Embryonic facial prominence (tissue), 1 donor: ENCODE measurements around the gene PAX5.

Source experiments
- DNase-seq: peaks from one replicate; pipeline ENCODE4 v3.0.0-alpha.2; 2016; ENCODE audit errors: extremely low spot score

Gene PAX5

DNA sequence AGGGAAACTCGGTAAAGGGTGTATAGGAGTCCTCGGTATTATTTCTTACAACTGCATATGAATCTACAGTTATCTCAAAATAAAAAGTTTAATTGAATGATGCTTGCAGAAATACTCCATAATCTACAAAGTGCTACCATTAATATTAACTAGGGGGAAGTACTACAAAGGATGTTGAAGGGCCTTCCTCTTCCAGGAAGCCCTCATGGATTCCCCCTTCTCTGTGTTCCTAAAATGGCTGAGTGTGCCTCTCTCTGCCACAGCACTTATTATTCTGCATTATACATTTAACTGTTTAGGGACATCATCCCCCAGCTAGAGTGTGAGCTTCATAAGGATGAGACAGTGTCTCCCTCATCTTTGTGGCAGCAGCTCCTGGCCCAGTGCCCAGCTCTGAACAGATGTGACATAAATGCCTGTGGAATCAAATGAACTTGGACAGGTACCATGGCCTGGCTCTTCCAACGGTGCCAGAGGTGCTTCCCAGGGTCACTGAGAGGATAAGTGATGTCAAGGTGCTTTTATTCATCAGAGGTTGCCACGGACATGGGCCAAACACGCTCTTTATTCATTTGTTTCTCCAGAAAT is 99.5 kb downstream of the PAX5 start:
- DNase-seq, result no peak

DNA sequence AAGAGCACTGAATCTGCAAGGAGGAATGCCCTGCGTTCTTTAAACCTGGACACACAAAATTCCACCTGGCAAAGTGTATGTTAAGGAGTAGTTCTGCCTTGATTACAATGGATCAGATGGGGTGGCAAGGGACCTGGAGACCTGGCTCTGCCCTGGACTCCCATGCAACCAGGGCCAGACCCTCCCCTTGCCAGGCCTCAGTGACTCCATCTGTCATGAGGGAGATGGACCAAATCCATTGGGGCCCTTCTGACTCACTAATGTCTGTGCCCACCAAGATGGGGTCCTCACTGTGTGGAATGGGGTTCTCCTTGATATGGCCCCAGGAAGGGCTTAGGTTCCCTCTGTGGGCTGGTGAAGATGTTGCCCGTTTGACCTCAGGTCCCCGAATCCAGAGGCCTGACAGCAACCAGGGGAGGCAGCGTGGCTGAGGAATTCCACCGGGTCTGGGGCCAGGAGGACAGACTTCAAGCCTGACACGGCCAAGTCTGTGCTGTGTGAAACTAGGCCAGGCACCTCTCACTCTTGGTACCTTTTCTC is 100.3 kb downstream of the PAX5 start:
- DNase-seq, result no peak

DNA sequence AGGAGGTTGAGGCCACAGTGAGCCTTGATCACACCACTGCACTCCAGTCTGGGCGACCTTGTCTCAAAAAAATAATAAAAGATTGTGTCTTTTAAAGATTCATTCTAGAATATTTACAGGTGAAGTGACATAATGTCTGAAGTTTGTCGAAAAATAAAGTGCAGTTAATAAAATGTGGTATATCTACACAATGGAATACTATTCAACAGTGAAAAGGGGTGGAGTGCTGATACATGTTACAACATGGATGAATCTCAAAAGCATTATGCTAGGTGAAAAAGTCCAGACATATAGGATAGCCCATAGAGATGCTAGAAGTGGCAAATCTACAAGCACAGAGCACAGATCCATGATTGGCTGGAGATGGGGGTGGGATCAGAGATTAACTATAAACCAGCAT is 101.9 kb downstream of the PAX5 start:
- DNase-seq, result no peak

DNA sequence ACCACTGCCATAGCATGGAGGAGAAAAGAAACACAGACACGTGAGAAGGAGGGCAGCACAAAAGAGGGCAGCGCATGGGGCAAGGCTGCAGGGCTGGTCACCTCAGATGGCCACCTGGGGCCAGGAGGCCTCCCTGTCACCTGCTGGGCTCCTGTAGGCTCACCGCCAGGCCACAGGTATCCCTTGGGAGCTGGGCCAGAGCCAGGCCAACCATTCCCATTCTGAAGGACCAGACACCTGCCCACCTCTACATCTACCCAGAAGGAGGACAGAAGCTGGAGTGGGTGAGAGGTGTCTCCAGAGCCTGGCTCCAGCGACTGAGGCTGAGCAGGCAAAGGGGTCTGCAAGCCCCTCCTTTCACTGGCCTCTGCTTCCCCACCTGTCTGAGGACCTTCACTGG is 103.1 kb downstream of the PAX5 start:
- DNase-seq, result no peak

DNA sequence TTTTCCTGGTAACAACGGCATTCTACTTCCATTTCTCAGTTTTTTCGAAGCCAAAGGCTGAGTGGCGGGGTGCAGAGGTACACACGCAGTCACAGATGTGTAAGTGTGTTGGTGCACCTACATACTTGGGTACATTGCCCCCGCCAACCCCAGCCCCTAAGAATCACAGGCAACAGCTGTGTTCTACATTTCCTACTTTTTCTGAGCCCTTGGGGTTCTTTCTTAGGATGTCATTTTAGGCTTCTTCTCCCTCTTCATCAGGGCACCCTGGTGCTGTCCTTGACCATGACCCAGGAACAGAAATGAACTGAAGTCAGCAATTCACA is 104.8 kb downstream of the PAX5 start:
- no peak for DNase-seq

DNA sequence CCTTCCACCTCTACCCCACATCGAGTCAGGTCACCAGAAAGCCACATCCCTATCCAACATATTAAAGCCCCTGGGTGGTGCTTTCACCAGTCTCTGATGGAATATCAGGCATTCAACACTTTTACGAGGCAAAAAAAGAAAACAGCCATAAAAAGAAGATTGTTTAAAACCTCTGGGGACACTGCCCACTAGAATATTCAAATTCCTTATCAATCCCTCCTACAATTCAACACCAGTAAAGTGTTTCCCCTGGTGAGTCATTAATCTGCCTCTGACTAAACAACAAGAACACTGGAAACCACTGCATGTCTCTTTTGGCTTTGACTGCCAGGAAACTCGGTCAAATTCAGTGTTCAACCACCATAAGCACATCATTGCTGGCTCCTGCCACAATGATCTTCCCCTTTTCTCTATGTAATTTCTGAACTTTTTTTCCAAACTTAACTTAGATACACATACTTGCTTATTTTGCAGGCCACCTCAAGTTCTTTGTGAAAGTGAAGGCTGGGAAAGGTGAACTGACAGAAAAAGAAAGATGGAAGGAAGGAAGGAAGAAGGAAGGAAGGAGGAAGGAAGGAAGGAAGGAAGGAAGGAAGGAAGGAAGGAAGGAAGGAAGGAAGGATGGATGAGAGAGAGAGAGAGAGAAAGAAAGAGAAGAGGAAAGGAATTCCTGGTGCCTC is 105.3 kb downstream of the PAX5 start:
- DNase-seq, result no peak

DNA sequence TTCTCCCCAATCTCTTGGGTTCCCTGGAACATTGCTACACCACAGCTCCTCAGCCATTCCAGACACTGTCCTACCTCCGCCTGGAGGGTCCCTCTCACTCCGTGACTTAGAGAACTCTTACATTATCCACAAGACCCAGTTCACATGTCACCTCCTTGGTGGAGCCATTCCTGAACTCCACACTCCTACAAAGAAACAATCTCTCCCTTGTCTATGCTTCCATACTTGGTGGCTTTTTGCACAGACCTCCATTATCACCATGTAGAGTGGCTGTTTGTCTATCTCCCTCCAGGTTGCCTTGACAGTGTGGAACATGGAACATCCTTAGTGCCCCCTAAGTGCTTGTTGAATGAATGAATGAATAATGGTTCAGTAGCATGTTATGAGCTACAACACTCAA is 105.9 kb downstream of the PAX5 start:
- no peak for DNase-seq

DNA sequence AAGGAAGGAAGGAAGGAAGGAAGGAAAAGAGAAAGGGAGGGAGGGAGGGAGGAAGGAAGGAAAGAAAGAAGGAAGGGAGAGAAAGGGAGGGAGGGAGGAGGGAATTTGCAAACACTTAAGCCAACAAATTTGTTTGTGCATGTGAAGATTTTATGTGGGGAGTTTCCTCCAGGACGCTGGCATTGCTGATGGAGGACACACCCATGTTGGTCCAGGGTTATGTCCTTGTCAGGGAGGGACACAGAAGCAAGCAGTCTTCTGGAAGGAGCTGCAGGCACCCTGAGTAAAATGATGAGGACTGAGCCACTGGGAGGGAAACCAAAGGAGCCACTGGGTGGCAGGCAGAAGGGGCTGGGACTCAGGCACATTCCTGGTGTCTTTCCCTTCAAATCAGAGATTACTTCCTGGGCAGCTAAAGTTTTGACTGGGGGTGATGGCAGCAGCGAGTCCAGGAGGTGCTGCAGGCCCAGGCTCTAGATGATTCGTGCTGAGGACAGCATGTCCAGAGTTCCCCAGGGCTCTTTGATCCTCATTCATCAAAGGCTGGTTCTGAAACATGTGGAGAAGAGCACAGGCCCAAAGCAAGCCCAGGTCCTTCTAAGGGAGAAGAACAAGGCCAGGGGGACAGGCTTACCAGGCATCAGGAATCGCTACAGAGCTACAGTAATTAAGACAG is 109.2 kb downstream of the PAX5 start:
- DNase-seq, result no peak

DNA sequence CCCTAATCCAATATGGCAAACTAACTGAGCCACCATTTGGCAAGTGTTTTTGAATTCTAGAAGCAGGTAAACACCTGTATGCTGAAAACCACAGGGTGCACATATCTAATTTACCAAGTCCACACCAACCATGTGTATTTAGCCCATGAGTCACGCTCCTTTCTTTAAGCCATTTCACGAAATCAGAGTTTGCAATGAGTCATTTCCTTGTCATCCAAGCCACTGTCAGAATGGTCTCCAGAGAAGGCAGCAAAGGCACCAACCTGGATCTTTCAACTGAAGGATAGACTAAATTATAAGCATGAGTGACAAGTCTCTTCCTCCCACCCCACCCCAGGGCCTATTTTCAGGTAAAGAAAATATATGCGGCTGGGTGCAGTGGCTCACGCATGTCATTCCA is 110.0 kb downstream of the PAX5 start:
- DNase-seq, result no peak

DNA sequence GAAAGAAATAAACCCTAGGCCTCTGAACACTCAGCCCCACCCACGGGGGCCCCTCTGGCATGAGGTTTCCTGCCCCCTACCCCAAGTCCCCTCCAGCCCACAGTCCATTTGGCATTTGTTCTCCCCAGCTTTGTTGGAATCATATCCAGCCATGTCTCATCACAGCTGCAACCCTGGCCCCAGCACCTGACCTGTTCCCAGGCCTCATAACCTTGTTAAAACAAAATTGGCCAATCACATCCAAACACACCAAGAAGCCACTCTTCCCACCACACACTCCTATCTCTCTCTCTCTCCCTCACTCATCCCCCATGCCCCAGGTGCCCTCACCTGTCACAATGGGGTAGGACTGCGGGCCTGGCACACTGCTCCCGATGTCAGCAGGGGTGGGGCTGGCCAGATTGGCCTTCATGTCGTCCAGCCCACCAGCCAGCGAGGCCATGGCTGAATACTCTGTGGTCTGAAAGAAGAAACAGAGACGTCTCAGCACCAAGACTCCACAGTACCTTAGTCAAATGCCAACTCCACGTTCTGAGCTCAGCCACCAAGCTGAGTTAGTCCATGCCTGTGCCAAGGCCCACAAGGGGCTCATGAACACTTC is 110.9 kb downstream of the PAX5 start:
- no peak for DNase-seq

DNA sequence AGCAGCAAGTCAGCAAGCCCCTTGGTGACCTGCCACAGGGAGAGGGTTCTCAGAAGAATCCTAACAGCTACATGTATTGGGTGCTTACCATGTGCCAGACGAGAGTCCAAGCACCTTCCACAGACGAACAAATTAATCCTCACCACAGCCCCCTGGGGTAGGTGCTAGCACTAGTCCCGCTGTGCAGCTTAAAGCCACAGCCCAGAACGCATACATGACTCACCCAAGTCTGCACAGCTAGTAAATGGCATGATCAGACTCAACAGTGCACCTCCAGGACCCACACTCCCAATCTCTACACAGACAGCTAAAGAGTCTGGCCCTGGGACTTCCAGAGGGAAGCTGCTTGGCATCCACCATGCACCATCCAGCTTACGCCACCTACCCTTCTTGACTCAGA is 111.5 kb downstream of the PAX5 start:
- no peak for DNase-seq

DNA sequence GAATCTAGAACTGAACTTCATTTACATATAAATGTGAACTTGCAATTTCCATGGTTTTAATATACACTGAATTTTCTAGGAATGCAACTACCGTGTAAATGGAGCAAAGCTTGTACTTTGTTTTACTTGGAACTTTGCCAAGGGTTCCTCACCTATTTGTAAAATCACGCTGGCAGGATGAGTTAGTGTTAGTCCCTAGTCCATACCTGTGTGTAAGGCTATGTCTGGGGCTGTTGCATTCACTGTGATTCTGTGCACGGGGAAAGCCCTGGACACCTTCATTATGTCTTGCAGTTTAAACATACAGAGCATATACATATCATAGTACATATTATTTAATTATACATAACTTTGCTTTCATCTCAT is 119.9 kb downstream of the PAX5 start:
- no peak for DNase-seq

DNA sequence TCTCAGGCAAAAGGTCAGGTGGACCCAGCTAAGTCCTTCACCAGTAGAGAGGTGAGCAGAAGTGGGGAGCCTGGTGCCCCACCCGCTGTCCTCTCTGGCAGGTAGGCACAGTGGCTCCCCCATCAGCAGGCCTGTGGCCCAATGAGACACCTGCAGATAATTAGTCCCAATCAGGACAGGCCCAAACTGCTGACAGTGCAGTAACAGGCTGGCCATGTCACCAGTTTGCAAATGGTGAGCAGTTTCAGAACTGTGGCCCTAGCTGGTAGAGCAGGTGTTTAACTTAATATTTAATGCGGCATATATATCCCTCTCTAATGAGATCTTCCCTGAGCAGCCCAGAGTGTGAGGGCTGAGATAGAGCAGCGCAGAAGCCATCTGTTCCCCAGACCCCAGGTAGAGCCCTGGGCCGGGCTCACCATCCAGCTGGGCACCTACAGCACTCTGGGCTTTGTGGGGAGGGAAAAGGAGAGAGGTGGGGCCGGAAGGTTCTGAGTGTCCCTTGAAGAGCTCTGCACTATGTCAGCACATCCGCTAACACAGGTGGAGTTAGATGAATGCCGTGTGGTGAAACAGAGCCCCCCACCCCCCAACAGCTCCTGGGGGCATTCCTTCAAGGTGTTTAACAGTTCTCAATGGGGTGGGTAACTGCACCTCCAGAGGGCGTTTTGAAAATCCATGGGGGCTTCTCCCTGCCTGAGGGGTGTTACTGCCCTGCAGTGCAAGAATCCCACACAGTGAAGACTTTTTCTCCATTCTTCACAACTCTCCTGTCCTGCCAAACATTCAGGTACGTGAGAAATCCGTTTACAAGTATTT is 120.5 kb downstream of the PAX5 start:
- no peak for DNase-seq

DNA sequence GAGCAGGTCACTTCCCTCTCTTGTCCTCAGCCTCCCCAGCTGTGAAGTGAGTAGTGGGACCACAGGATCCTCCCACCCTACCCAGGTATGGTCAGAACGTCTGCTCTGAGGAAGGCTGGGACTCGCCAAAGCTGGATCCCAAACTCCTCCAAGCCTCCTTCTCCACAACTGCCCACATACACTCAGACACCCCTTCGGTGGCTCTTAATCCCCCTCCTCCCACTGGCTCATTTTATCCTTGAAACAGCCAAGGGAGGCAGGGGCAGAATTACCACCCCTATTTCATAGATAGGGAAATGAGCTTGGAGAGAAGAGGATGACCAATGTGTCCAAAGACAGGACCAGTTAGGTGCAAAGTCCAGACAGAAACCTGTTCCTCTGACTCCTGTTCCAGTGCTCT is 121.4 kb downstream of the PAX5 start:
- no peak for DNase-seq

DNA sequence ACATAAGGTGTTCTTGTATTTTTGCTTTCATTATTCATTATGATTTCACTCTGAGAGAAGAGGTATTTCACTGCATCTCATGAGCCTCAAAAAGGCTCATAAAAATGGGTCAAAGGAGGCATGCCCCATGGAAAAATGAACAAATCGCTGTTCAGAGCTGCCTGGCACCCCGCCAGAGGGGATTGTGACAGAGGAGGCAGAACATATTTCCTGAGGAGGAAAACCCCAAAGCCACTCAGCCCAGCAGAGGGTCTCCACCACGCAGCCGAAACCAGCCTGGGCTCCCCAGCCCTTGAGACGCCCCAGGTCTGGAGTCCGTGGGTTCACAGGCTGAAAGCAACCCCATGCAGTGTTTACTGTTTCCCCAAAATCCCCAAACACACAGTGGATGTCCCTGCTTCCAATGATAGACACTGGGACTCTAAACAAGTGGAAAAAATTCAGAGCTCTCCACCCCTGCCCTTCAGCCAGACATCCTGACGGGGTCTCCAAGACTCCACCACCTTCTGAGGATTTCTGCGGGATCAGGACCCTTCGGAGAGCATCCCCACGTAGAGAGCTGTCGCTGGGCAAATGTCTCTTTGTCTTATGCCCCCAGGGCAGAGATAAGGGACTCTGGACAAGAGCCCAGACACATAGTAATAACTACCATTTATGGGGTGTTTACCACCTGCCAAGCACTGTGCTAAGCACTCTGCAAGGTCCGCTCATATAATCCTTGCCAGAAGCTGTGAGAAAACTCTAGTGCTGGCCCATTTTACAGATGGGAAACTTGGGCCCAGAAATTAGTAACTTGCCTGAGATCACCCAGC is 122.3 kb downstream of the PAX5 start:
- DNase-seq, result no peak

DNA sequence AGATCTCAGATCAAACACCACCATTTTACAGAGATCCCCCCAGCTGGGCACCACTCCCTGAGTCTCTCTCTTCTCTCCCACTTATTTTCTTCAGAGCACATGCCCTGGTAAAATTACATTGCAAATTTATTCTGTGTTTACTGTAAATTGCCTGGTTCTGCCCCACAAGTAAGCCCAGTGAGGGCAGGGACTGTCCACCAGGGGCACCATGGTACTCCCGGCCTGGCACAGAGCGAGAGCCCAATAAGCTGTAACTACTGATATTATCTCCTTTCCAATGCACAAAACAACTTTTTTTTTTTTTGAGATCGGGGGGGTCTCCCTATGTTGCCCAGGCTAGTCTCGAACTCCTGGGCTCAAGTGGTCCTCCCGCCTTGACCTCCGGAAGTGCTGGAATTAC is 123.0 kb downstream of the PAX5 start:
- no peak for DNase-seq

DNA sequence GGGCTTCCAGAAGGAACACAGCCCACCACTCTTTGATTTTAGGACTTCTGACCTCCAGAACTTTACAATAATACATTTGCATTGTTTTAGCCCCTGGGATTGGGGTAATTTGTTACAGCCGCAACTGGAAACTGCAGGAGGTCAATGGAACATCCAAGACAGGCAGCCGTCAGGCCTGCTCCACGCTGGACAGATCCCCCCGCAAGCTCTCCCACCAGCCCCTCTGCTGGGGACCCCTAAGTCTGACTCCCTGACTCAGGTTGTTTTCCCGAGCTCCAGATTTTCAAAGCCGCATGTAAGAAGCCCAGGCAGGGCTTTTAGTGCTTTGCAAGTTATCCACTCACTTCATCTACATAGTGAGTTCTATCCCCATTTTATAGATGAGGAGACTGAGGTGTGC is 127.6 kb downstream of the PAX5 start:
- DNase-seq, result no peak

DNA sequence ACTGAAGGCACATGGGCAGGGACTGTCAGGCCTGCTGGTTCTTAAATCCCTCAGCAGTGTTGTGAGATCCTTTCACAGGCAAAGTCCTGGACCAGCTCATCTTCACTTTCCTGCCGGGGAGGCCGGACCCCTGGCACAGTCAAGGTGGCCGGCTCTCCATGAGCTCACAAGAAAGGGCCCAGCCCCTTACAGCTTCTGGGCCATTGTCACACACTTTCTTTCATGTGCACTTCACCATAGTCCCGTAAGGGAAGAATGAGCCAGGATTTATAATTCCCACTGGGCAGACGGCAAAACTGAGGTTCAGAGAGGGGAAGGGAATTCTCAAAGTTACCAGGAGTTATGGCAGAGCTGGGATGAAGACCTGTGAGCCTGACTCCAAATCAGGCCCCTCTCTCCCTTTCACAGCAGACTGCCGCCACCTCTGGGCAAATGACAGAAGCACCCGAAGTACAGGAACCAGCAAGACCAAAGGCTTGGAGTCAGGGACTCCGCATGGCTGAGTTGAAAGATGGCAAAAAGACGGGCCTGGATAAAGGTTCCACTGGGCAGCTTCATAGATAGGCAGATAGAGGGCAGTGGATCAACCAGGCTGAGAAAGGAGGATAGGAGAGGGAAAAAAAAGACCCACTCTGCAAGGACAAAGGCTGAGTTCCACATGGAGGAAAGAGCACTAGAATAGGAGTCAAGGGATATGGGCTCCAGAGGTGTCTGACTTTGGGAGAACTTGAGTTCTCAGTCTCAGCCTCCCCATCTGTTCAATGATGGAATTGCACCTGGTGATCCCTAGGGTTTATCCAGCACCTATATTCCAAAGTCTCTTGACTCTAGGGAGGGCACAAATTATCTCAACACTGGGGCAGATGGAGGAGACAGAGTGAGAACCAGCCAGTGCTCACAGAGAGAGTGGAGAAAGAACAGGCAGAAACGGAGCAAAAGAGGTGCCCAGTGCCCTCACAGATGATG is 128.7 kb downstream of the PAX5 start:
- DNase-seq, result no peak

DNA sequence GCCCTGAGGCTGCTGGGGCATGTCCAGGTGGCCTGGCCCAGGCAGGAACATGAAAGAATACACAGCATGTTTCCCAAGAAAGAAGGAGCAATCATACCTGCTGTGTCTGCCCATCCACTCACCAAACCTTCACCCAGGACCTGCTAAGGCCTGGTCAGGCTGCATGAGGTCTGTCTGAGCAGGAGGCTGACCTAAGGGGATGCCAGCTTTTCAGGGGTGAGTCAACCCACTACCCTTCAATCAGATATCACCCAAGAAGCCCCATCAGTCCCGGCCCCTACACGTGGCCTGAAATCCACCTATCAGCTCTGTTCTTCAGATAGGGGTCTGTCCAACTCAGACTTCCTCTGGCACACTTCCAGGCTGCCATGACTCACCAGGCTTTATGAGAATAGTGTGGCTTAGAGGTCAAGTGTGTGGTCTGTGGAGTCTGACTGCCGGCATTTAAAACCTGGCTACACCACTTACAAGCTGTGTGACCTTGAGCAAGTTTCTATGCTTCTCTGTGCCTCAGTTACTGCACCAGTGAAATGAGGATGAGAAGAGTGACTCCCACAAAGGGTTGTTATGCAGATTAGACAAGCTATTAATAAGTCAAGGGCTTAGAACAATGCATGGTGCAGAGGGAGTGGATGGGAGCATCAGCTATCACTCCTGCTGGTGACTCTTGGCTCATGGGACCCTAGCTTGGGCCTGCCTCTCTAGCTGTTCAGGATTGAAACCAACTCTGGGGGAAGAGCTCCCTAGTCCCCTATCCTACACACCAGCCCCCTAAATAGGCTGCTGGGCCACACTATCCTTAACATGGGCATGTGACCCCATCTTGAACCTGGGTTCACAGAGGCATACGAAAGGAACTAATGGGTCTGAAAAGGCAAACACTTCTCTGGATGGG is 130.3 kb downstream of the PAX5 start:
- no peak for DNase-seq
